GM12891 (cell line): ENCODE measurements around the gene ANKRD66.

Experiments
- DNase-seq: peaks from one replicate; pipeline ENCODE4 v3.0.0; 2011; ENCODE audit warnings: low spot score; ENCODE audit not compliant: insufficient read length
- FAIRE-seq: peaks from 2 replicates; lab custom pipeline; 2011; peaks lifted over from hg19 to GRCh38; lab: Jason Lieb, UNC
- PAX5 ChIP-seq: IDR thresholded peaks from 2 replicates; pipeline ENCODE4 v1.6.1; 2011; ENCODE audit warnings: low read length, moderate library complexity, mild to moderate bottlenecking; ENCODE audit not compliant: insufficient read depth, severe bottlenecking
- POLR2A ChIP-seq: IDR thresholded peaks from 2 replicates; pipeline ENCODE4 v1.6.1; 2011; ENCODE audit warnings: low read depth, low read length, control low read depth
- POLR2AphosphoS5 ChIP-seq: IDR thresholded peaks from 2 replicates; pipeline ENCODE4 v1.6.1; 2011; ENCODE audit warnings: low read depth, low read length, control low read depth
- POU2F2 ChIP-seq: IDR thresholded peaks from 2 replicates; pipeline ENCODE4 v1.6.1; 2011; ENCODE audit warnings: low read depth, mild to moderate bottlenecking, control low read depth, low read length, moderate library complexity
- SPI1 ChIP-seq: IDR thresholded peaks from 2 replicates; pipeline ENCODE4 v1.6.1; 2011; ENCODE audit warnings: low read depth, low read length, control low read depth
- TAF1 ChIP-seq: IDR thresholded peaks from 2 replicates; pipeline ENCODE4 v1.6.1; 2011; ENCODE audit warnings: low read depth, low read length, control low read depth

The ANKRD66 gene

DNA sequence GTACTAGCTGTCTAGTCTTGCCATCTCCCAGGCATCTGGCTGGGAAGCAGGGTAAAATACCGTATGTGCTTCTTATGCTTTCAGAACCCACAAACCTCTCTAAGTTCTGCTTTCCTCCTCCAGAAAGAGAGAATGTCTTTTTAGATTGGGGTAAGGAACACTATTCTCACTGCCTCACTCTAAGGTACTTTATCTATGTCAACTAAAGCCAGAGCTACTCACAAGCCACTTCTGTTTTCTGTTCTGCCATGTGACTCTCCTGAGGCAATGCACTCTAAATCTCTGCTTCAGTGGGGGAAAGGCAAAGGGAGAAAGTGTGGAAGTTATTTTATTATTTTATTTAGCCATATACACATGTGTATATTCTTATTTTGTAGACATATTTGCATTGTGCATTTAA is 62.1 kb downstream of the ANKRD66 start:
- DNase-seq (no peak), FAIRE-seq (no peak)
- TF ChIP-seq SPI1 (no peak), POLR2A (no peak), POLR2AphosphoS5 (no peak), POU2F2 (no peak), PAX5 (no peak), TAF1 (no peak)
